Lower leg skin (tissue), 3 donors: ENCODE results near the gene METTL25.

Experiments
- CTCF ChIP-seq, 3 donors: fragments of 450-650 bp; IDR thresholded peaks; one replicate each; pipeline ENCODE4 v1.5.1; 2016; ENCODE audit warnings: antibody characterized with exemption in 3 of 3, mild to moderate bottlenecking in 3 of 3, moderate library complexity in 2 of 3
- POLR2A ChIP-seq, 2 donors: fragments of 450-650 bp; IDR thresholded peaks; one replicate each; pipeline ENCODE4 v1.6.1; 2016 to 2017; ENCODE audit warnings: antibody characterized with exemption in 2 of 2, mild to moderate bottlenecking in 1 of 2, moderate library complexity in 1 of 2

GRCh38 chr12:82448911-82449578 is 90.7 kb downstream of the METTL25 start:
- TF ChIP-seq CTCF (IDR thresholded peaks at IDR 0.05) = no peak
- no peak for TF ChIP-seq POLR2A (IDR thresholded peaks at IDR 0.05)
